ENCODE results near the gene COL1A1. TPM values are rescaled to one million over a fixed set of nuclear protein-coding genes. Genes with fewer than 3 reads are reported as not detected.

The COL1A1 gene
- total and polyA plus RNA-seq, 2 experiments from 2014 or later: 6,472 to 15,283 TPM

- Histone ChIP-seq H3K79me2 (ENCODE audit: insufficient read depth) (no peaks in the 10 kb centered on the region), H3F3A (ENCODE audit: insufficient read depth) (peaks cover 73% of the 10 kb centered on the region), H3K36me3 (ENCODE audit: low read depth) (no peaks in the 10 kb centered on the region), H3K4me3 (no peak overlapping the region), H2AFZ (no peak overlapping the region), H3K27me3 (replicated peaks; ENCODE audit: insufficient read depth) (no peaks in the 10 kb centered on the region), H3K4me1 (ENCODE audit: insufficient read depth) (peaks cover 49% of the 10 kb centered on the region), H4K20me1 (ENCODE audit: insufficient read depth) (no peaks in the 10 kb centered on the region), H3K9me3 (ENCODE audit: low read depth) (no peaks in the 10 kb centered on the region), H3K9ac (peak overlapping the region; percentile 100), H3K9me2 (ENCODE audit: insufficient read depth) (no peaks in the 10 kb centered on the region), H3K4me2 (ENCODE audit: unreplicated experiment) (peak overlapping the region; percentile 46), H3K27ac (peak overlapping the region; percentile 100)
- in situ Hi-C loops (cut with MboI): no loop called here
- TF ChIP-seq EZH2 (IDR thresholded peaks at IDR 0.05; ENCODE audit: insufficient read depth, poor library complexity, severe bottlenecking): no peak
- TF ChIP-seq EZH2phosphoT487 (IDR thresholded peaks at IDR 0.05; ENCODE audit: insufficient read depth, low read depth): 0 out of 2 replicates have a peak, but pooled peaks have one; percentile 19
- peak; percentile 99 for DNase-seq
- WGBS, 2 experiments (ENCODE audit: low coverage in 1 of 2, low lambda C conversion rate in 2 of 2, missing lambda C conversion rate in 2 of 2): 0 to 3% methylated on average over 18 to 21 of the region's 22 CpGs
Measured at GRCh38 chr17:50177983-50178834, 23.2 kb downstream of the COL1A1 start.

- no peaks in the 10 kb centered on the region for H3K9me3 ChIP-seq (ENCODE audit: low read depth)
- no peaks in the 10 kb centered on the region for H3K36me3 ChIP-seq (ENCODE audit: low read depth)
- peaks cover 55% of the 10 kb centered on the region for H3K4me1 ChIP-seq (ENCODE audit: insufficient read depth)
- peaks cover 73% of the 10 kb centered on the region for H3F3A ChIP-seq (ENCODE audit: insufficient read depth)
- peak overlapping the region; percentile 100 for H3K9ac ChIP-seq
- H3K27ac ChIP-seq: peak overlapping the region; percentile 100
- H3K4me2 ChIP-seq (ENCODE audit: unreplicated experiment): peak overlapping the region; percentile 19
- no peaks in the 10 kb centered on the region for H3K9me2 ChIP-seq (ENCODE audit: insufficient read depth)
- WGBS, 2 experiments (ENCODE audit: low coverage in 1 of 2, low lambda C conversion rate in 2 of 2, missing lambda C conversion rate in 2 of 2): 75 to 83% methylated on average over 10 of the region's 10 CpGs
- H3K79me2 ChIP-seq (ENCODE audit: insufficient read depth): no peaks in the 10 kb centered on the region
- no peaks in the 10 kb centered on the region for H4K20me1 ChIP-seq (ENCODE audit: insufficient read depth)
- peak; percentile 49 for DNase-seq
- H3K4me3 ChIP-seq: no peak overlapping the region
- no peak overlapping the region for H2AFZ ChIP-seq
- in situ Hi-C loops (cut with MboI): no loop called here
- no peaks in the 10 kb centered on the region for H3K27me3 ChIP-seq (replicated peaks; ENCODE audit: insufficient read depth)
- TF ChIP-seq EZH2 (IDR thresholded peaks at IDR 0.05; ENCODE audit: insufficient read depth, poor library complexity, severe bottlenecking): no peak
- TF ChIP-seq EZH2phosphoT487 (IDR thresholded peaks at IDR 0.05; ENCODE audit: insufficient read depth, low read depth): no peak
Measured at GRCh38 chr17:50177476-50177875, 24.0 kb downstream of the COL1A1 start.

GRCh38 chr17:50176559-50177357 lies 24.7 kb downstream of the COL1A1 start:
- no peaks in the 10 kb centered on the region for H3K9me3 ChIP-seq (ENCODE audit: low read depth)
- H2AFZ ChIP-seq: no peak overlapping the region
- peak overlapping the region; percentile 100 for H3K27ac ChIP-seq
- H3K4me2 ChIP-seq (ENCODE audit: unreplicated experiment): no peak overlapping the region
- no peaks in the 10 kb centered on the region for H3K79me2 ChIP-seq (ENCODE audit: insufficient read depth)
- H4K20me1 ChIP-seq (ENCODE audit: insufficient read depth): no peaks in the 10 kb centered on the region
- H3K9me2 ChIP-seq (ENCODE audit: insufficient read depth): no peaks in the 10 kb centered on the region
- H3K36me3 ChIP-seq (ENCODE audit: low read depth): no peaks in the 10 kb centered on the region
- H3K4me1 ChIP-seq (ENCODE audit: insufficient read depth): peaks cover 55% of the 10 kb centered on the region
- DNase-seq: peak; percentile 41
- H3K4me3 ChIP-seq: no peak overlapping the region
- H3F3A ChIP-seq (ENCODE audit: insufficient read depth): peaks cover 67% of the 10 kb centered on the region
- WGBS, 2 experiments (ENCODE audit: low coverage in 1 of 2, low lambda C conversion rate in 2 of 2, missing lambda C conversion rate in 2 of 2): 84 to 86% methylated on average over 20 of the region's 20 CpGs
- H3K27me3 ChIP-seq (replicated peaks; ENCODE audit: insufficient read depth): no peaks in the 10 kb centered on the region
- H3K9ac ChIP-seq: peak overlapping the region; percentile 100
- TF ChIP-seq EZH2phosphoT487 (IDR thresholded peaks at IDR 0.05; ENCODE audit: insufficient read depth, low read depth): no peak
- no peak for TF ChIP-seq EZH2 (IDR thresholded peaks at IDR 0.05; ENCODE audit: insufficient read depth, poor library complexity, severe bottlenecking)
- in situ Hi-C loops (cut with MboI): no loop called here

GRCh38 chr17:50175035-50175807 lies 26.2 kb downstream of the COL1A1 start:
- Histone ChIP-seq H3K36me3 (ENCODE audit: low read depth) (no peaks in the 10 kb centered on the region), H3K4me1 (ENCODE audit: insufficient read depth) (peaks cover 55% of the 10 kb centered on the region), H3K9me2 (ENCODE audit: insufficient read depth) (no peaks in the 10 kb centered on the region), H3K4me3 (no peak overlapping the region), H3K9me3 (ENCODE audit: low read depth) (no peaks in the 10 kb centered on the region), H2AFZ (no peak overlapping the region), H3F3A (ENCODE audit: insufficient read depth) (peaks cover 53% of the 10 kb centered on the region), H3K79me2 (ENCODE audit: insufficient read depth) (no peaks in the 10 kb centered on the region), H3K27ac (peak overlapping the region; percentile 100), H4K20me1 (ENCODE audit: insufficient read depth) (no peaks in the 10 kb centered on the region), H3K9ac (peak overlapping the region; percentile 100; the same call in 1 of the 2 replicates), H3K27me3 (replicated peaks; ENCODE audit: insufficient read depth) (no peaks in the 10 kb centered on the region), H3K4me2 (ENCODE audit: unreplicated experiment) (no peak overlapping the region)
- 87 to 89% methylated on average over 13 to 16 of the region's 16 CpGs for WGBS, 2 experiments (ENCODE audit: low coverage in 1 of 2, low lambda C conversion rate in 2 of 2, missing lambda C conversion rate in 2 of 2)
- in situ Hi-C loops (cut with MboI): no loop called here
- TF ChIP-seq EZH2 (IDR thresholded peaks at IDR 0.05; ENCODE audit: insufficient read depth, poor library complexity, severe bottlenecking) (no peak), EZH2phosphoT487 (IDR thresholded peaks at IDR 0.05; ENCODE audit: insufficient read depth, low read depth) (no peak)
- peak; percentile 53 for DNase-seq
